ENCODE data around the gene AHNAK. TPM values are rescaled to one million over a fixed set of nuclear protein-coding genes. Genes with fewer than 3 reads are reported as not detected.
A peak's percentile ranks its signal among the peaks of the same experiment; 100 is the strongest.

Gene AHNAK
- total RNA-seq, 3 donors from 2014 or later (not counting 1 experiment from before 2014, with no cell fraction given): 623 to 740 (median 677) TPM

GRCh38 chr11:62569611-62570010, 23.0 kb upstream of the AHNAK start:
- Mint-ChIP-seq H3K27ac (no peak overlapping the region), H3K27me3 (ENCODE audit: low read depth in 2 of 2) (no peaks in the 10 kb centered on the region), H3K4me1 (peaks cover 40 to 56% of the 10 kb centered on the region in 2 donors), H3K4me3 (no peak overlapping the region), H3K9me3 (no peaks in the 10 kb centered on the region), H3K36me3 (peaks cover 26% of the 10 kb centered on the region)
- Histone ChIP-seq H3K27ac (ENCODE audit: low read length) (no peak overlapping the region), H3K4me1 (ENCODE audit: control insufficient read depth, insufficient read depth, low read length) (peaks cover 19% of the 10 kb centered on the region), H3K4me3 (ENCODE audit: low read length) (no peak overlapping the region), H3K36me3 (ENCODE audit: control insufficient read depth, insufficient read depth, low read length) (peaks cover 53% of the 10 kb centered on the region), H3K9me3 (ENCODE audit: control insufficient read depth, insufficient read depth, low read length) (no peaks in the 10 kb centered on the region), H3K27me3 (ENCODE audit: control insufficient read depth, insufficient read depth, low read length) (no peaks in the 10 kb centered on the region)
- DNase-seq (no peak), ATAC-seq (no peak)
- intact Hi-C loops (cut with micrococcal nuclease): loop anchor here (5.0 kb wide), 1 partner anchor 138 kb away; the partner anchor contains the start of genes BSCL2 and GNG3
- no peak for TF ChIP-seq CTCF (IDR thresholded peaks at IDR 0.05)
- WGBS (ENCODE audit: insufficient coverage): no CpG with 5 or more reads among the region's 1 CpG

GRCh38 chr11:62567018-62567633, 20.5 kb upstream of the AHNAK start:
- no peak for ATAC-seq
- peaks cover 28% of the 10 kb centered on the region for H3K36me3 Mint-ChIP-seq
- no peaks in the 10 kb centered on the region for H3K27me3 Mint-ChIP-seq (ENCODE audit: low read depth in 2 of 2)
- DNase-seq: no peak
- Histone ChIP-seq H3K36me3 (ENCODE audit: control insufficient read depth, insufficient read depth, low read length) (peaks cover 66% of the 10 kb centered on the region), H3K27me3 (ENCODE audit: control insufficient read depth, insufficient read depth, low read length) (no peaks in the 10 kb centered on the region), H3K4me1 (ENCODE audit: control insufficient read depth, insufficient read depth, low read length) (no peaks in the 10 kb centered on the region), H3K9me3 (ENCODE audit: control insufficient read depth, insufficient read depth, low read length) (no peaks in the 10 kb centered on the region), H3K27ac (ENCODE audit: low read length) (no peak overlapping the region), H3K4me3 (ENCODE audit: low read length) (no peak overlapping the region)
- H3K27ac Mint-ChIP-seq: peak overlapping the region; percentile 43 to 47
- TF ChIP-seq CTCF (IDR thresholded peaks at IDR 0.05): no peak
- H3K4me1 Mint-ChIP-seq: peaks cover 16 to 33% of the 10 kb centered on the region in 2 donors
- H3K9me3 Mint-ChIP-seq: no peaks in the 10 kb centered on the region
- no peak overlapping the region for H3K4me3 Mint-ChIP-seq
- 87% methylated on average over 8 of the region's 8 CpGs for WGBS (ENCODE audit: insufficient coverage)
- intact Hi-C loops (cut with micrococcal nuclease): no loop called here

GRCh38 chr11:62566247-62566646, 19.6 kb upstream of the AHNAK start:
- H3K4me1 ChIP-seq (ENCODE audit: control insufficient read depth, insufficient read depth, low read length): no peaks in the 10 kb centered on the region
- H3K36me3 ChIP-seq (ENCODE audit: control insufficient read depth, insufficient read depth, low read length): peaks cover 66% of the 10 kb centered on the region
- no peaks in the 10 kb centered on the region for H3K9me3 ChIP-seq (ENCODE audit: control insufficient read depth, insufficient read depth, low read length)
- no peak overlapping the region for H3K27ac ChIP-seq (ENCODE audit: low read length)
- H3K4me1 Mint-ChIP-seq: peaks cover 9 to 24% of the 10 kb centered on the region in 2 donors
- no peak for DNase-seq
- TF ChIP-seq CTCF (IDR thresholded peaks at IDR 0.05): no peak
- no peaks in the 10 kb centered on the region for H3K9me3 Mint-ChIP-seq
- no peak for ATAC-seq
- H3K27ac Mint-ChIP-seq: peak overlapping the region in 1 of 2 donors; percentile 47
- H3K36me3 Mint-ChIP-seq: peaks cover 22% of the 10 kb centered on the region
- no peak overlapping the region for H3K4me3 Mint-ChIP-seq
- no peaks in the 10 kb centered on the region for H3K27me3 ChIP-seq (ENCODE audit: control insufficient read depth, insufficient read depth, low read length)
- H3K4me3 ChIP-seq (ENCODE audit: low read length): no peak overlapping the region
- WGBS (ENCODE audit: insufficient coverage): 98% methylated on average over 8 of the region's 8 CpGs
- H3K27me3 Mint-ChIP-seq (ENCODE audit: low read depth in 2 of 2): no peaks in the 10 kb centered on the region
- intact Hi-C loops (cut with micrococcal nuclease): no loop called here
